Measurements from ENCODE around the gene C11orf52. TPM values are rescaled to one million over a fixed set of nuclear protein-coding genes. Genes with fewer than 3 reads are reported as not detected.

C11orf52 gene
- total and polyA plus RNA-seq, 2 donors (not counting 1 experiment from before 2014, with no cell fraction given), result not detected

GRCh38 chr11:111910676-111911562, 7.8 kb upstream of the C11orf52 start:
- H3K4me2 ChIP-seq (replicated peaks; ENCODE audit: low read depth, low read length, poor library complexity, severe bottlenecking), result no peak overlapping the region
- POLR2A ChIA-PET, result no interaction called here
- H3K4me1 Mint-ChIP-seq, result no peaks in the 10 kb centered on the region

More at GRCh38 chr11:111910676-111911562, 7.8 kb upstream of the C11orf52 start:
- no peak overlapping the region for H3K4me3 Mint-ChIP-seq
- ATAC-seq (ENCODE audit: low read depth) (no peak), DNase-seq (no peak)
- intact Hi-C loops (cut with micrococcal nuclease), result no loop called here
- no peak overlapping the region for H3K27ac Mint-ChIP-seq
- H3K9me3 Mint-ChIP-seq (ENCODE audit: insufficient read depth), result no peaks in the 10 kb centered on the region
- no peak for TF ChIP-seq CTCF (IDR thresholded peaks at IDR 0.05)
- TF ChIP-seq EZH2 (IDR thresholded peaks at IDR 0.05; ENCODE audit: borderline replicate concordance, insufficient read depth, low read depth, low read length, poor library complexity, severe bottlenecking), result no peak
- Histone ChIP-seq H4K20me1 (ENCODE audit: control insufficient read depth, insufficient read depth, low read length, poor library complexity, severe bottlenecking) (no peaks in the 10 kb centered on the region), H3K9me3 (ENCODE audit: control extremely low read depth in 1 of 3, control insufficient read depth in 2 of 3, insufficient read depth in 1 of 3, low read length in 2 of 3) (peaks cover 0 to 4% (median 0%) of the 10 kb centered on the region in 3 donors), H3K27ac (ENCODE audit: low read length in 2 of 2) (no peak overlapping the region), H3K9ac (ENCODE audit: low read length) (no peak overlapping the region), H3K36me3 (replicated peaks in 1 of 2; ENCODE audit: control extremely low read depth in 1 of 2, control insufficient read depth in 1 of 2, extremely low read depth in 1 of 2, insufficient read depth in 2 of 2, low read length in 1 of 2) (no peaks in the 10 kb centered on the region), H3K27me3 (replicated peaks in 1 of 4; ENCODE audit: control extremely low read depth in 1 of 4, control insufficient read depth in 3 of 4, insufficient read depth in 4 of 4, low read length in 3 of 4) (peaks cover 0 to 40% (median 17%) of the 10 kb centered on the region in 4 experiments), H2AFZ (ENCODE audit: insufficient read depth, low read depth, low read length, poor library complexity, severe bottlenecking) (no peak overlapping the region), H3K4me3 (ENCODE audit: control extremely low read depth in 1 of 5, extremely low read depth in 1 of 5, insufficient read depth in 1 of 5, low read depth in 2 of 5, low read length in 4 of 5) (no peak overlapping the region), H3K79me2 (ENCODE audit: control insufficient read depth, insufficient read depth, low read length) (no peaks in the 10 kb centered on the region), H3K4me1 (ENCODE audit: control insufficient read depth in 2 of 2, insufficient read depth in 2 of 2, low read length in 2 of 2) (no peaks in the 10 kb centered on the region)
- WGBS (ENCODE audit: insufficient coverage), result 88% methylated on average over 9 of the region's 9 CpGs
- CTCF ChIA-PET, result interaction anchor here (0.9 kb wide), 1 partner anchor 203 kb away, joined by 4 read pairs; no protein-coding TSS in a partner anchor
- peaks cover 48% of the 10 kb centered on the region for H3K27me3 Mint-ChIP-seq

Measured in B cell (primary cell).